NOMO-1 (cell line): ENCODE measurements around the gene IL6ST.
A peak's percentile ranks its signal among the peaks of the same experiment; 100 is the strongest.
"Not testable (repeated sequence)": the region's sequence is repeated elsewhere in the genome, so short reads cannot be mapped to it uniquely, and the experiment has no call there.

ENCODE experiments used
- DNase-seq, 2 experiments: peaks; one replicate each; lab custom pipeline; 2025; ENCODE audit not compliant: unreplicated experiment in 2 of 2; lab: John Stamatoyannopoulos, UW

Gene IL6ST

GRCh38 chr5:56006094-56006493, 11.3 kb upstream of the IL6ST start:
- peak in 1 of 2 experiments; percentile 37 for DNase-seq

- no peak for DNase-seq
Observed at GRCh38 chr5:56004874-56005273, 10.1 kb upstream of the IL6ST start.

DNA sequence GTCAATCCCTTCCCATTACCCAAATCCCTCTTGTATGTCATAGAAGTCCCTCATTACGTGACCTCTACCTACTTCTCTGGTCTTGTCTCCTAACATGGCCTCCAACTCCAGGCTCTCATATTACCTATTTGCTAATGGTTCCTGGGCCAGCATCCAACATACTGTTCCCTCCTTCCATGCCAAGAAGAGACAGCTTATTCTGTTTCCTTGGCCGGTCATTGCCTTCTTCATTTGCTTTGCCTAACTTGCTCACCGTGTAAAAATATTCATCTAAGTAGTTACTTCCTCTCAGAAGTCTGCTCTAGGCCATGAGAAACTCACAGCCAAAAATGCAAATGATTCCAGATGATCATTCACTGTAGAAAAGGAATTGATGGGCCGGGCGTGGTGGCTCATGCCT, 8.9 kb upstream of the IL6ST start:
- no peak for DNase-seq

DNA sequence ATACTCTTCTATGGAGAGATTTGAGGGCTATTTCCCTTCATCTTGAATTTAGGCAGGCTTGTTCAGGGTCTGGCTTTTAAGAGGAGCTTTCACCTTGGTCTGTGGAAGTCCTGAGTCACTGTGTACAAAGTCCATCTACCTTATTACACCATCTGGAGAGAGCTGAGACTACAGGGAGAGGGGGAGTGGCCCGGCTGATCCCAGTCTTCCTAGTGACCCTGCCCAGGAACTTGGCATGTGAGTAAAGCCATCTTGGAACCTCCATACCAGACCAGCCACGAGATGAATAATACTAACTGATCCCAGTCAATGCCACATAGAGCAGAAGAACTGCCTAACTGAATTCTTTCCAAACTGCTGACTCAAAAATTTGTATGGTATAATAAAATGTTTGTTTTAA, 8.4 kb upstream of the IL6ST start:
- DNase-seq: no peak

GRCh38 chr5:56002303-56002702, 7.5 kb upstream of the IL6ST start:
- no peak for DNase-seq

GRCh38 chr5:56000221-56000620, 5.5 kb upstream of the IL6ST start:
- not testable (repeated sequence) for DNase-seq

- DNase-seq: no peak
Observed at GRCh38 chr5:55998966-55999365, 4.2 kb upstream of the IL6ST start.

- peak in 1 of 2 experiments; percentile 31 for DNase-seq
Observed at GRCh38 chr5:55997742-55998351, 3.1 kb upstream of the IL6ST start.

- peak; percentile 94 to 97 for DNase-seq
Observed at GRCh38 chr5:55994998-55995914, 493 bp upstream of the IL6ST start.

- peak in 1 of 2 experiments; percentile 47 for DNase-seq
Observed at GRCh38 chr5:55993731-55994494, 850 bp downstream of the IL6ST start.

- no peak for DNase-seq
Observed at GRCh38 chr5:55993013-55993412, 1.8 kb downstream of the IL6ST start.

GRCh38 chr5:55991768-55992486, 2.8 kb downstream of the IL6ST start:
- peak in 1 of 2 experiments; percentile 44 for DNase-seq

DNA sequence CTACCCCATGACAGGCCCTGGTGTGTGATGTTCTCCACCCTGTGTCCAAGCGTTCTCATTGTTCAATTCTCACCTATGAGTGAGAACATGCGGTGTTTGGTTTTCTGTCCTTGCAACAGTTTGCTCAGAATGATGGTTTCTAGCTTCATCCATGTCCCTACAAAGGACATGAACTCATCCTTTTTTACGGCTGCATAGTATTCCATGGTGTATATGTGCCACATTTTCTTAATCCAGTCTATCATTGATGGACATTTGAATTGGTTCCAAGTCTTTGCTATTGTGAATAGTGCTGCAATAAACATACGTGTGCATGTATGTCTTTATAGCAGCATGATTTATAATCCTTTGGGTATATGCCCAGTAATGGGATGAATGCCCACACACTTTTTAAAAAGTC, 3.9 kb downstream of the IL6ST start:
- DNase-seq: not testable (repeated sequence)

GRCh38 chr5:55989860-55990259, 4.9 kb downstream of the IL6ST start:
- no peak for DNase-seq

DNA sequence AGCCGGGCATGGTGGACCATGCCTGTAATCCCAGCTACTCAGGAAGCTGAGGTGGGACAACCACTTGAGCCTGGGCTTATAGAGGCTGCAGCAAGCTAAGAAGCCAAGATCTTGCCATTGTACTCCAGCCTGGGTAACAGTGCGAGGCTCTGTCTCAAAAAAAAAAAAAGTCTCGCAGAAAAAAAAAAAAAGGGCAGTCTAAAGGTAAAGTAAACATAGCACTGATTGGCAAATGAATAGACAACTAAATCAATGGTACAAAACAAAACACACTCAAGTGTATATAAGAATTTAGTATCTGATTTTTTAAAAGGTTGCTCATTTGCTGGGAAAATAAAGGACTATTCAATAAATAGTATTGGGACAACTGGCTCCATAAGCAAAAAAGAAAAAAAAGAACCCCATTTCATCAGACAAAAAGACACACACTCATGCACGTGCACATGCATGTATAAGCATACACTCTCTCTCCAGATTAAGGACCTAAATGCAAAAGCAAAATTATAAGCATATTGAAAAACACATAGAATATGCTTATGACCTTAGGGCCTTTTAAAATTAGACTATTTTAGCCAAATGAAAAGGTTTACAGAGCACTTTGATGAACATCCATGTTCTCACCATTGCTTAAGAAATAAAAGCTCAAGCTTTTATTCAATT, 5.7 kb downstream of the IL6ST start:
- no peak for DNase-seq

- not testable (repeated sequence) for DNase-seq
Observed at GRCh38 chr5:55988428-55988827, 6.3 kb downstream of the IL6ST start.

- DNase-seq: no peak
Observed at GRCh38 chr5:55986931-55987330, 7.8 kb downstream of the IL6ST start.

- DNase-seq: no peak
Observed at GRCh38 chr5:55985181-55985580, 9.6 kb downstream of the IL6ST start.

GRCh38 chr5:55983986-55984385, 10.8 kb downstream of the IL6ST start:
- DNase-seq: no peak

DNA sequence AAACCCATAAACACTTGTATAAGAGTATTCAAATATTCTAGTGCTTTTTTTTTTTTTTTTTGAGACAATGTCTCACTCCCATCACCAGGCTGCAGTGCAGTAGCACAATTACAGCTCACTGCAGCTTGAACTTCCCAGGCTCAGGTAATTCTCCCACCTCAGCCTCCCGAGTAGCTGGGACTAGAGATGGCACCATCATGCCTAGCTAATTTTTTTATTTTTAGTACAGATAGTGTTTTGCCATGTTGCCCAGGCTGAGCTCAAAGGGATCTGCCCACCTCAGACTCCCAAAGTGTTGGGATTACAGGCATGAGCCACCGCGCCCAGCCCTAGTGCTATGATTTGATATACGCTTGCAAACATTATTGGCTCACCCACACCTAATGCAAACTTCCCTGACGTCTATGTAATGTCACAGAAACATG, 11.8 kb downstream of the IL6ST start:
- no peak for DNase-seq
